Measurements from ENCODE around the gene CCL14.
"Not testable (repeated sequence)": the region's sequence is repeated elsewhere in the genome, so short reads cannot be mapped to it uniquely, and the experiment has no call there.

The CCL14 gene

GRCh38 chr17:35942588-35943186, 43.8 kb downstream of the CCL14 start:
- no peak for DNase-seq (ENCODE audit: low read depth)

GRCh38 chr17:35938492-35938891, 48.0 kb downstream of the CCL14 start:
- DNase-seq (ENCODE audit: low read depth): not testable (repeated sequence)

- DNase-seq (ENCODE audit: low read depth): no peak
These were observed 50.5 kb downstream of the CCL14 start for GRCh38 chr17:35936063-35936462.

GRCh38 chr17:35934760-35935159, 51.8 kb downstream of the CCL14 start:
- no peak for DNase-seq (ENCODE audit: low read depth)
